Tibial nerve (tissue), 4 donors: ENCODE data around the gene FNDC1. TPM values are rescaled to one million over a fixed set of nuclear protein-coding genes. Genes with fewer than 3 reads are reported as not detected.

Experiments
- DNase-seq, 2 donors: peaks; one replicate each; pipeline ENCODE4 v3.0.0-alpha.2; 2019; ENCODE audit warnings: low spot score in 2 of 2
- H3K27ac ChIP-seq, 4 donors: fragments of 200-600 bp; sonication (generic) in 3 of 4; one replicate each; pipeline ENCODE4 v1.5.1; 2017 to 2019; ENCODE audit warnings: mild to moderate bottlenecking in 1 of 4
- H3K27me3 ChIP-seq, 2 donors: fragments of 200-600 bp; sonication (generic) in 1 of 2; one replicate each; pipeline versions ENCODE4 v1.5.1 to v1.6.0; 2017 to 2019
- H3K36me3 ChIP-seq, 3 donors: fragments of 200-600 bp; sonication (generic); one replicate each; pipeline ENCODE4 v1.5.1; 2018 to 2019
- H3K4me1 ChIP-seq, 4 donors: fragments of 200-600 bp; sonication (generic) in 3 of 4; one replicate each; pipeline ENCODE4 v1.5.1; 2017 to 2019
- H3K4me3 ChIP-seq, 4 donors: fragments of 200-600 bp; sonication (generic) in 3 of 4; one replicate each; pipeline ENCODE4 v1.5.1; 2017 to 2019; ENCODE audit warnings: mild to moderate bottlenecking in 1 of 4, moderate library complexity in 1 of 4
- H3K9me3 ChIP-seq, 4 donors: fragments of 200-600 bp; sonication (generic) in 3 of 4; one replicate each; pipeline ENCODE4 v1.5.1; 2017 to 2019
- EP300 ChIP-seq, 2 donors: sonication (generic); formaldehyde crosslinking; IDR thresholded peaks; one replicate each; pipeline ENCODE4 v1.6.1; 2017; ENCODE audit warnings: antibody characterized with exemption in 2 of 2, mild to moderate bottlenecking in 1 of 2
- POLR2A ChIP-seq, 2 donors: fragments of 450-650 bp; IDR thresholded peaks; one replicate each; pipeline ENCODE4 v1.6.1; 2017; ENCODE audit warnings: antibody characterized with exemption in 2 of 2, mild to moderate bottlenecking in 2 of 2, moderate library complexity in 2 of 2
- WGBS, 2 donors: methylation state at CpG; one replicate each; pipeline ENCODE4 v1.1.5; 2018; 5-methylcytosine and 5-hydroxymethylcytosine counted together
- total RNA-seq, 4 donors: library from RNA; depleted of rRNA; stranded (reverse); fragments of >200 nt; gene quantifications; one replicate each; pipeline ENCODE4 v1.1.0, GENCODE V29; 2016
- TF ChIP-seq, protein P1 (sequence below), 5 experiments: fragments of 200-600 bp in 3 of 5; fragments of 450-650 bp in 2 of 5; sonication (generic) in 3 of 5; IDR thresholded peaks; one replicate each; pipeline ENCODE4 v1.5.1; 2016 to 2019; ENCODE audit warnings: antibody characterized with exemption in 5 of 5, mild to moderate bottlenecking in 3 of 5, moderate library complexity in 2 of 5

The FNDC1 gene
- total RNA-seq, 4 donors from 2014 or later: 2.1 to 8.2 (median 5.4) TPM

DNA sequence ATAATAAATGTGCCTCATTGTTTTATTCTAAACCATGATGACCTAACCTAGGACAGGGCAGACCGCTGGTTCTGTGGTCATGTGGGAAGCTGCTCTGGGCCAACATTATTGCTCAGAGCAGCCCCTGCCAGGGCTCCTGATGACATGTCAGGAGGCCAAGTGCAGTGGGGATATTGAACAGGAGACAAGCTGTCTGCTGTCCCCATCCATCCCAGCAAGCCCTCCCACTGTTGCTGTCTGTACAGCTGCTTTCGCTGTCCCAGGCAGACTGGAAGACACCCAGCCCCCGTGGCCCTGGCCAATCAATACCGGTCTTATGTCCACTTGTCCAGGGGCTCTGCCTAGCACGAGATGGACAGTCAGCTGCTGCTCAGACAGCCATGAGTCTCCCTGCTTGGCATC, 43.2 kb upstream of the FNDC1 start:
- no peaks in the 10 kb centered on the region for H3K27me3 ChIP-seq
- no peak for DNase-seq
- WGBS, 2 donors: 42 to 48% methylated on average over 5 of the region's 5 CpGs
- H3K27ac ChIP-seq: no peak overlapping the region
- H3K4me3 ChIP-seq: no peak overlapping the region
- no peaks in the 10 kb centered on the region for H3K36me3 ChIP-seq
- no peak for TF ChIP-seq EP300 (IDR thresholded peaks at IDR 0.05)
- TF ChIP-seq, protein P1, sequence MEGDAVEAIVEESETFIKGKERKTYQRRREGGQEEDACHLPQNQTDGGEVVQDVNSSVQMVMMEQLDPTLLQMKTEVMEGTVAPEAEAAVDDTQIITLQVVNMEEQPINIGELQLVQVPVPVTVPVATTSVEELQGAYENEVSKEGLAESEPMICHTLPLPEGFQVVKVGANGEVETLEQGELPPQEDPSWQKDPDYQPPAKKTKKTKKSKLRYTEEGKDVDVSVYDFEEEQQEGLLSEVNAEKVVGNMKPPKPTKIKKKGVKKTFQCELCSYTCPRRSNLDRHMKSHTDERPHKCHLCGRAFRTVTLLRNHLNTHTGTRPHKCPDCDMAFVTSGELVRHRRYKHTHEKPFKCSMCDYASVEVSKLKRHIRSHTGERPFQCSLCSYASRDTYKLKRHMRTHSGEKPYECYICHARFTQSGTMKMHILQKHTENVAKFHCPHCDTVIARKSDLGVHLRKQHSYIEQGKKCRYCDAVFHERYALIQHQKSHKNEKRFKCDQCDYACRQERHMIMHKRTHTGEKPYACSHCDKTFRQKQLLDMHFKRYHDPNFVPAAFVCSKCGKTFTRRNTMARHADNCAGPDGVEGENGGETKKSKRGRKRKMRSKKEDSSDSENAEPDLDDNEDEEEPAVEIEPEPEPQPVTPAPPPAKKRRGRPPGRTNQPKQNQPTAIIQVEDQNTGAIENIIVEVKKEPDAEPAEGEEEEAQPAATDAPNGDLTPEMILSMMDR (IDR thresholded peaks at IDR 0.05): no peak
- TF ChIP-seq POLR2A (IDR thresholded peaks at IDR 0.05): no peak
- peaks cover 0 to 6% (median 0%) of the 10 kb centered on the region in 4 donors for H3K4me1 ChIP-seq
- no peaks in the 10 kb centered on the region for H3K9me3 ChIP-seq

DNA sequence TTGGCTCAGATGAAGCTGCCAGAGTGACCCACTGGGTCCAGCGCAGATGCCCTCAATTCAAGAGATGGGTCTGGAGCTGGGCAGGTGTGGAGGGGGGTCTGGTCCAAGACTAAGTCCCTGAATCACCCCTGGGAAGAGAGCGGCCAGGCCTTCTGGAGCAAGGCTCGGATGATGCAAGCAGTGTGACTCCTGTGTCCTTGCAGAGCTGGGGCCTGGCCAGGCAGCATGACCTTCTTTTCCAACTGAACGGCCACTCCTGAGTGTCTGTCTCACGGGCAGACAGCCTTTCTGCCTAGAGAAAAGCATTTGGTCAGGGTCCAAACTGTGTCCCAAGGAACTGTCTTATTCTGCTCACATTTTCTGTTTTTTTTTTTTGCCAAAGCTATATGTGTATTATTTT, 42.6 kb upstream of the FNDC1 start:
- Histone ChIP-seq H3K9me3 (no peaks in the 10 kb centered on the region), H3K4me1 (peaks cover 0 to 6% (median 0%) of the 10 kb centered on the region in 4 donors), H3K27me3 (no peaks in the 10 kb centered on the region), H3K27ac (no peak overlapping the region), H3K4me3 (no peak overlapping the region), H3K36me3 (no peaks in the 10 kb centered on the region)
- 78 to 84% methylated on average over 5 of the region's 5 CpGs for WGBS, 2 donors
- no peak for TF ChIP-seq EP300 (IDR thresholded peaks at IDR 0.05)
- TF ChIP-seq POLR2A (IDR thresholded peaks at IDR 0.05): no peak
- TF ChIP-seq, protein P1 (IDR thresholded peaks at IDR 0.05): no peak
- no peak for DNase-seq

DNA sequence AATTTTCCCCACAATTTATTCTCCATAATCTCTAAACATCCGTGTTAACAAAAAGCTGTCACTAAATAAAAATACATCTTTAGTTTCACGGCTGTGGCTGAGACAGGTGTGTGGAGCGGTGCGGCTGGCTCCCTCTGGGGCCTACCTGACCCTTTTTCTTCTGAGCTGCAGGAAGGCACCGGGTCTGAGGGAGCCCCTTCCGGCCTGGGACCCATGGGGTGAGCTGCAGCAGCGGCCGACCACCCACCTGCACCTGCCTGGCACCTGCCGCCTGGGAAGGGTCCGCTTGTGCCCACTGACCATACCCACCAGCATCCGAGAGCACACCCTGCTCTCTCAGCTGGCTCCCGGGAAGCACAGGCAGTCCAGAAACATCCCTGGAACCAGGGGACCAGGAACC, 41.5 kb upstream of the FNDC1 start:
- 89 to 95% methylated on average over 8 to 10 of the region's 12 CpGs for WGBS, 2 donors
- H3K27me3 ChIP-seq: no peaks in the 10 kb centered on the region
- no peak for DNase-seq

DNA sequence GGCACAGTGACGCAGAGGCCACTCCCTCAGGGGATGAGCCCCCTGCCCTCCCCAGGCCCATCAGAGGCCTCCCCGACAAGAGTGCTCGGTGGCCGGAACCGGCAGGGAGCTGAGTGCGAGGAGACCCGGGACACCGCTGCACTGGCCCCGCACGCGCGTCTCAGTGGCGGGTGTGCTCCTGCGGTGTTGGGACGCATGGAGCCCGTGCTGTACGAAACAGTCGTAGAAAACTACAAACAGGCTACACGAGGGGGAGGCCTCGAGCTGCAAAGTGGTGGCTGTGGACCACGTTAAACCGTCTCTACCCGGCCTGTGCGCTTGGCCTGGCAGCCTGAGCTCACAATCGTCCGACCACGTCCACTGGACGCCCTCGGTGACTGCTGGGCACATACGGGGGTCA, 40.2 kb upstream of the FNDC1 start:
- H3K27me3 ChIP-seq: no peaks in the 10 kb centered on the region
- TF ChIP-seq POLR2A (IDR thresholded peaks at IDR 0.05) (no peak), EP300 (IDR thresholded peaks at IDR 0.05) (no peak)
- TF ChIP-seq, protein P1 (IDR thresholded peaks at IDR 0.05): no peak
- H3K4me3 ChIP-seq: no peak overlapping the region
- no peak overlapping the region for H3K27ac ChIP-seq
- no peaks in the 10 kb centered on the region for H3K36me3 ChIP-seq
- H3K9me3 ChIP-seq: no peaks in the 10 kb centered on the region
- 95% methylated on average over 30 of the region's 30 CpGs for WGBS, 2 donors
- peaks cover 0 to 10% (median 3%) of the 10 kb centered on the region in 4 donors for H3K4me1 ChIP-seq
- DNase-seq: no peak

More for the DNA sequence above, 41.5 kb upstream of the FNDC1 start:
- TF ChIP-seq, protein P1 (IDR thresholded peaks at IDR 0.05): no peak
- TF ChIP-seq POLR2A (IDR thresholded peaks at IDR 0.05) (no peak), EP300 (IDR thresholded peaks at IDR 0.05) (no peak)
- Histone ChIP-seq H3K36me3 (no peaks in the 10 kb centered on the region), H3K4me1 (peaks cover 0 to 6% (median 2%) of the 10 kb centered on the region in 4 donors), H3K4me3 (no peak overlapping the region), H3K27ac (no peak overlapping the region), H3K9me3 (no peaks in the 10 kb centered on the region)

DNA sequence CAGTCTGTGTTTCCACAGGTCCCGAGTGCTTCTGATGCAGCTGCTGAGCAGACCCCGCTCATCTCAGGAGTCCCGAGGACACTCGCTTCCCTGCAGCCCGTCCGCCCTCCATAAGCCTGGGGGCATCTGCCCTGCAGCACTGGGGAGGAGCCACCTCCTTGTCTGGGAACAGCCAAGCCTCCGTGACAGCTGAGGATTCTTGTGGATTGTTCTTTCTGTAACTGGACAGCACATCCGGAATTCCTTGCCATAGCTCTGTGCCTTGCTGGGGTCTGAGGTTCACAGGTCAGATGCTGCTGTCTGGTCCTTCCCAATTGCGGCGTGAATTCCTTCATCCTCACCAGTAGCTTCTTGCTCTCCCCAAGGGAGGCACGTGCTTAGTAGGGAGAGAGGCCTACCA, 38.4 kb upstream of the FNDC1 start:
- Histone ChIP-seq H3K27me3 (no peaks in the 10 kb centered on the region), H3K4me1 (peaks cover 0 to 17% (median 3%) of the 10 kb centered on the region in 4 donors), H3K4me3 (no peak overlapping the region), H3K36me3 (no peaks in the 10 kb centered on the region), H3K27ac (no peak overlapping the region), H3K9me3 (no peaks in the 10 kb centered on the region)
- TF ChIP-seq POLR2A (IDR thresholded peaks at IDR 0.05) (no peak), EP300 (IDR thresholded peaks at IDR 0.05) (no peak)
- no peak for DNase-seq
- WGBS, 2 donors: 79 to 89% methylated on average over 7 to 11 of the region's 11 CpGs

DNA sequence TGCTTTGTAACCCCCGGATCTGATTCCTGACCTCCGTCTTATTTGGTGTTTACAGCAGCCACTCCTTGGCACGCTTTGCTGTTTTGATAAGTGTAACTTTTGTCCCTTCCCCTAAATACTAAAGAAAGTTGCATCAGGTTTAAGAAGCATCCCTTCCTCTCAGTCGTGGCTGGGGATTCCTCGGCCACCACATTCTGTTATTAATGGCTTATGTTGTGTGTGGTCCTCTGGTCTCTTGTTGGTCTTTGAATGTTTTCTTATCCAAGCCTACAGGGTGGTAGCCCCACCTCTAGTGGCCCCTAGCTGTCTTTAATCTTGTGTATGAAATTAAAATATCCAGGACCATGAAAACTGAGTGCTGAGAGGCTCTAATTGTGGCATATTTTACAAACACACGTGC, 37.5 kb upstream of the FNDC1 start:
- Histone ChIP-seq H3K27me3 (no peaks in the 10 kb centered on the region), H3K36me3 (no peaks in the 10 kb centered on the region), H3K4me3 (no peak overlapping the region), H3K9me3 (no peaks in the 10 kb centered on the region), H3K27ac (no peak overlapping the region), H3K4me1 (peaks cover 0 to 17% (median 0%) of the 10 kb centered on the region in 4 donors)
- DNase-seq: no peak
- WGBS, 2 donors: 64 to 70% methylated on average over 6 of the region's 6 CpGs
- TF ChIP-seq POLR2A (IDR thresholded peaks at IDR 0.05) (no peak), EP300 (IDR thresholded peaks at IDR 0.05) (no peak)
- TF ChIP-seq, protein P1 (IDR thresholded peaks at IDR 0.05): no peak
